ENCODE measurements around the gene FAM20A. TPM values are rescaled to one million over a fixed set of nuclear protein-coding genes. Genes with fewer than 3 reads are reported as not detected.

The FAM20A gene
- total RNA-seq, 3 donors from 2014 or later = 6.2 to 28.8 (median 11.3) TPM

DNA sequence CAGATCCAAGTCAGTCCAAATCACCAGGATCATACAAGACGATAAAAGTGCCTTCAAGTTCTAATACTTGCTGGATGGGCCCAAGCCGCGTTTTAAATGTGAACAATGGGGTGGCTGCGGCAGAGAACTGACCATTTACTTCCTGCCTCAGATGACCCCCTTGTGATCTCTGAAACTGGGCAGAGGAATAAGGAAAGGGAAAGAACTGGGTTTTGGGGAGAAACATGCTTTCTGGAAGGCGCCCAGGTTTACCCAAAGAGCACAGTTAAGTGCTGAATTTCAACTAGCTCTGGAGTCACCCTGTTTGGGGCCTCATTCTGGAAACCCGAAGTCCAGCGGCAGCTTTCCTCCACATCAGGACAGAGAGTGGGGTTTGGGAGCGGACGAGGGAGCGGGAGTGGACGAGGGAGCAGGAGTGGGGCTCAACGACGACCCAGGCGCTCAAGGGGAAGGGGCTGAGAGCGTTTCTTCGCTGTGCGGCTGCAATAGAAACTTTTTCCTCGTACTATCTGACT is 1.6 kb downstream of the FAM20A start:
- Histone ChIP-seq H3K27ac (peak overlapping the region; percentile 73 to 88), H3K4me1 (no peaks in the 10 kb centered on the region), H3K9me3 (no peaks in the 10 kb centered on the region), H3K36me3 (no peaks in the 10 kb centered on the region), H3K27me3 (no peaks in the 10 kb centered on the region), H3K4me3 (peak overlapping the region; percentile 63 to 86 (median 81))
- TF ChIP-seq, protein P1, sequence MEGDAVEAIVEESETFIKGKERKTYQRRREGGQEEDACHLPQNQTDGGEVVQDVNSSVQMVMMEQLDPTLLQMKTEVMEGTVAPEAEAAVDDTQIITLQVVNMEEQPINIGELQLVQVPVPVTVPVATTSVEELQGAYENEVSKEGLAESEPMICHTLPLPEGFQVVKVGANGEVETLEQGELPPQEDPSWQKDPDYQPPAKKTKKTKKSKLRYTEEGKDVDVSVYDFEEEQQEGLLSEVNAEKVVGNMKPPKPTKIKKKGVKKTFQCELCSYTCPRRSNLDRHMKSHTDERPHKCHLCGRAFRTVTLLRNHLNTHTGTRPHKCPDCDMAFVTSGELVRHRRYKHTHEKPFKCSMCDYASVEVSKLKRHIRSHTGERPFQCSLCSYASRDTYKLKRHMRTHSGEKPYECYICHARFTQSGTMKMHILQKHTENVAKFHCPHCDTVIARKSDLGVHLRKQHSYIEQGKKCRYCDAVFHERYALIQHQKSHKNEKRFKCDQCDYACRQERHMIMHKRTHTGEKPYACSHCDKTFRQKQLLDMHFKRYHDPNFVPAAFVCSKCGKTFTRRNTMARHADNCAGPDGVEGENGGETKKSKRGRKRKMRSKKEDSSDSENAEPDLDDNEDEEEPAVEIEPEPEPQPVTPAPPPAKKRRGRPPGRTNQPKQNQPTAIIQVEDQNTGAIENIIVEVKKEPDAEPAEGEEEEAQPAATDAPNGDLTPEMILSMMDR (IDR thresholded peaks at IDR 0.05) = no peak
- TF ChIP-seq POLR2A (IDR thresholded peaks at IDR 0.05) (no peak), POLR2AphosphoS5 (IDR thresholded peaks at IDR 0.05) (no peak)
- intact Hi-C loops (cut with DNase I; ENCODE audit: low total_unique reads) = no loop called here
- no peak for DNase-seq (ENCODE audit: low spot score in 2 of 2)

DNA sequence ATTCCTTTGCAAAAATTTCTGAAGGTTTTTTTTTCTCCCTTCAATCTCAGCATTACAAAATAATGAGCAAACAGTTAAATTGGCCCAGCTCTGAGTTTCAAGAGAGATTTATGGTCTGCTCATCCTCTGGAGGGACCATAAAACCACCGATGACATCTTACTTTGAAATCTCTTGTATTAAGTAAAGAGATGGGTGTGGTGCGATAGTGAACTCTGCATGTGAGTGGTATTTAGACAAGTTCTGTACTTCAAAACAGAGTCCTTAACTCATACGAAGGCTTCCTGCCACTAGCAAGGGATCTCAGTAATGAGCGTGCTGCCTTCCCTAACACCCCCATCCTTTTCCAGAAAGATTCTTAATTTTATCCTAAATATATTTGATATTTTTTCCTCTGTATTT is 2.1 kb downstream of the FAM20A start:
- no peaks in the 10 kb centered on the region for H3K4me1 ChIP-seq
- peak overlapping the region; percentile 63 to 86 (median 81) for H3K4me3 ChIP-seq
- H3K27ac ChIP-seq = peak overlapping the region; percentile 73 to 79
- intact Hi-C loops (cut with DNase I; ENCODE audit: low total_unique reads) = no loop called here
- DNase-seq (ENCODE audit: low spot score in 2 of 2) = no peak
- no peaks in the 10 kb centered on the region for H3K27me3 ChIP-seq
- H3K36me3 ChIP-seq = no peaks in the 10 kb centered on the region
- H3K9me3 ChIP-seq = no peaks in the 10 kb centered on the region
- TF ChIP-seq POLR2A (IDR thresholded peaks at IDR 0.05) (no peak), POLR2AphosphoS5 (IDR thresholded peaks at IDR 0.05) (peak in 1 of 3 donors; percentile 17)

DNA sequence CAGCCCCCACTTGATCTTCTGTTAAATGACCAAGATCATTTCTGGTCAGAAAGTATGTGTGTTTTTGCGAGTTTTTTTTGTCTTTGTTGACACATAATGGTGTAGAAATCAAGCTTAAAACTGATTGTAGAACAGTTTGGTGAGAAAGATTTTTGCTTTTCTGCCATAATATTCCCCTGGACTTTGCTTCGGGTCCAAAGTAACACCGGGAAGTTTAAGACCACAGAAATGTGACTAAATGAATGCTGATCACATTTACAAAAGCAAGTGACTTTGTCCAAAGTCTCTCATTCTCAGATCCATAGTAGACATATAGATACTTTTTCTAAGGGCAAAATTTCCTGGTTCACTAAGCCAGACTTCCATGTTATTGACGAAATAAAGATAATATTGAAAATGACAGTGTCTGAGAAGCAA is 2.6 kb downstream of the FAM20A start:
- peak overlapping the region; percentile 55 to 79 for H3K27ac ChIP-seq
- no peaks in the 10 kb centered on the region for H3K27me3 ChIP-seq
- H3K4me1 ChIP-seq = no peaks in the 10 kb centered on the region
- DNase-seq (ENCODE audit: low spot score in 2 of 2) = no peak
- TF ChIP-seq POLR2A (IDR thresholded peaks at IDR 0.05) (no peak), POLR2AphosphoS5 (IDR thresholded peaks at IDR 0.05) (no peak)
- TF ChIP-seq, protein P1 (IDR thresholded peaks at IDR 0.05) = no peak
- H3K4me3 ChIP-seq = peak overlapping the region; percentile 63 to 86 (median 81)
- no peaks in the 10 kb centered on the region for H3K36me3 ChIP-seq
- intact Hi-C loops (cut with DNase I; ENCODE audit: low total_unique reads) = no loop called here
- no peaks in the 10 kb centered on the region for H3K9me3 ChIP-seq

DNA sequence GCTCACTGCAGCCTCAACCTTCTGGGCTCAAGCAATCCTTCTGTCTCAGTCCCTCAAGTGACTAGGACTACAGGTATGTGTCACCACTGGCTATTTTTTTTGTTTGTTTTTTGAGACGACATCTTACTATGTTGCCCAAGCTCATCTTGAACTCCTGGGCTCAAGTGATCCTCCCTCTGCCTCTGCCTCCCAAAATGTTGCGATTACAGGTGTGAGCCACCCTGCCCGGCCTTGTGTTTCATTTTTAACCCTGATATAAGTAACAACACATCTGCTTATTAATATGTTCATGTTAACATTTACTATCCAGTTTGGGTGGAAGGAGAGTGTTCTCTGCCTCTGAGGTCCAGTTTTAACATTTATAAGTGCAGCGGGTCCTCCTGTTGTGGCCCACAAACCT is 3.1 kb downstream of the FAM20A start:
- intact Hi-C loops (cut with DNase I; ENCODE audit: low total_unique reads) = no loop called here
- no peaks in the 10 kb centered on the region for H3K36me3 ChIP-seq
- DNase-seq (ENCODE audit: low spot score in 2 of 2) = no peak
- TF ChIP-seq POLR2AphosphoS5 (IDR thresholded peaks at IDR 0.05) = no peak
- TF ChIP-seq, protein P1 (IDR thresholded peaks at IDR 0.05) = no peak
- no peak for TF ChIP-seq POLR2A (IDR thresholded peaks at IDR 0.05)
- no peaks in the 10 kb centered on the region for H3K27me3 ChIP-seq
- no peaks in the 10 kb centered on the region for H3K4me1 ChIP-seq
- H3K9me3 ChIP-seq = no peaks in the 10 kb centered on the region
- peak overlapping the region; percentile 55 to 79 for H3K27ac ChIP-seq
- peak overlapping the region; percentile 63 to 86 (median 81) for H3K4me3 ChIP-seq

DNA sequence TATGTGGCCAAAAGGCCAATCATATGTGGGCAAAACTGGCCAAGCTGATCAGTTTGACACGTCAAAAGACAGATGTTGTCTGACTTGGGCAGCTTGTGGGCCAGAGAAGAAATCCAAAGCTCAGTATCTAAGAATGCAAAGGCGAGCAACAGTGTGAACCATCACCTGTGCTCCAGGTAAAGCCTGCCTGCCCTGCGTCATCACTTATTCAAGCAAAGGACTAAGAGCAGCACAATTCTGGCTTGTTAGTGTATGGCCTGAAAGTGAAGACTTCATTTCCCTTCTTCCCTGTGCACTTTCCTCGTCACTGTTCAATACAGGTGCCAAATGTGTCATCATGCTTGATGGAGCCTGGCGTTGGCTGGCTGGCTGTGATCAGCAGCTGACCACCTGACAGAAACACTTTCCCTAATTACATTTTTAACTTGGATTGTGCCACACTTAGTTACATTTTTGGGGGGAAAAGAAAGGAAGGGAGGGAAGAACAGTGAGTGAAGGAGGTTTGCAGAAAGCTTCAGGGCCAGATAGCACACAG is 4.7 kb downstream of the FAM20A start:
- Histone ChIP-seq H3K27ac (peak overlapping the region; percentile 44 to 79), H3K4me1 (peaks cover 0 to 5% of the 10 kb centered on the region in 2 donors), H3K9me3 (no peaks in the 10 kb centered on the region), H3K4me3 (peak overlapping the region in 1 of 3 donors; percentile 36), H3K27me3 (no peaks in the 10 kb centered on the region), H3K36me3 (no peaks in the 10 kb centered on the region)
- TF ChIP-seq, protein P1 (IDR thresholded peaks at IDR 0.05) = no peak
- no peak for TF ChIP-seq POLR2AphosphoS5 (IDR thresholded peaks at IDR 0.05)
- TF ChIP-seq POLR2A (IDR thresholded peaks at IDR 0.05) = no peak
- intact Hi-C loops (cut with DNase I; ENCODE audit: low total_unique reads) = no loop called here
- no peak for DNase-seq (ENCODE audit: low spot score in 2 of 2)
